ENCODE data around the gene DGKE. TPM values are rescaled to one million over a fixed set of nuclear protein-coding genes. Genes with fewer than 3 reads are reported as not detected.

Gene DGKE
- total and polyA plus RNA-seq, 2 of the 8 experiments (the other 6 are each of a cell fraction or from before 2014, with no cell fraction given) = 1.7 to 7.4 TPM

- TF ChIP-seq CHD1 (IDR thresholded peaks at IDR 0.05; ENCODE audit: low read depth, low read length) = no peak
These were observed 17.1 kb downstream of the DGKE start (continued) for GRCh38 chr17:56851008-56851407.
